GM23248 (cell line): Measurements from ENCODE around the gene CETN1.

Experiments used
- EZH2 ChIP-seq: fragments of 200-600 bp; sonication (generic); IDR thresholded peaks from 2 replicates; pipeline ENCODE4 v1.6.1; 2018; ENCODE audit warnings: antibody characterized with exemption, mild to moderate bottlenecking; ENCODE audit not compliant: insufficient read depth, poor library complexity, severe bottlenecking
- EZH2phosphoT487 ChIP-seq: fragments of 200-600 bp; sonication (generic); IDR thresholded peaks from 2 replicates; pipeline ENCODE4 v1.6.1; 2018; ENCODE audit warnings: antibody characterized with exemption, moderate library complexity, mild to moderate bottlenecking, low read depth; ENCODE audit not compliant: insufficient read depth

GRCh38 chr18:555705-556457 lies 24.3 kb upstream of the CETN1 start:
- no peak for TF ChIP-seq EZH2
- TF ChIP-seq EZH2phosphoT487, result no peak
